Measurements from ENCODE around the gene TMEM126A.

TMEM126A gene

DNA sequence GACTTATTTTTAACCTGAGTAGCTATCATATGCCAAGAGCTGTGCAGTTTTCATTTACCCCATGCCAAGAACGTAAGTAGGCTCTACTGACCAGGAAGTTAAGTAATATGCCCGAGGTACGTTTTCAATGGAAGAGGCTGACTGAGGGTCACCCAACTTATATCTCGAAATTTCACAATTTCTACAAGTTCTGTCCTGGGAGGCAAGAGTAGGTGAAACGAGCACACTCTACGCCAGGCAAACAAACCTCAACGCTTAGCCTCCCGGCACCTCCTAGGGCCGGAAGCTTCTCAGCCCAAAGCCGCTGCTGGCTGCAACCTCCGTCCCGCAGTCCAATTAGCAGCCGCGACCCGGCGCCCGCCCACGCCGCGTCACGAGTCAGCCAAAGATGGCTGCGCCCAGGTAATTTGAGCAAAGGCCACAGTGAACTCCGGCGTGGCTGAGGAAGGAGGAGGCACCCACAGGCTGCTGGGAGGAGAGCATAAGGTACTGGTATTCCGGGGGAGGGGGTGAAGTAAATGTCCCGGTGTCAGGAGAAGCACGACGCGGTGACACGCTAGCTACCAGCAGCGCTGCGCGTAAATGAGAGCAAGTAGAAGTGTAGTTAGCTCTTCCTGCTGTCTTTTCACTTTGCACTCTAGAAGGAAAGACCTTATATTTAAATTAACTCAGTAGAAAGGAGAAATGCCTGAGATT, at the start of gene TMEM126A:
Gene TMEM126A (plus strand): TSS at position 364 of the 696 bp plus-strand sequence. CDS start 2,289 bp downstream, outside the sequence.
- H3K36me3 ChIP-seq (replicated peaks; ENCODE audit: insufficient read depth, low read length): no peaks in the 10 kb centered on the region
- no peaks in the 10 kb centered on the region for H3K9me3 ChIP-seq (replicated peaks; ENCODE audit: insufficient read depth, low read length)
- H3K4me1 ChIP-seq (ENCODE audit: low read length): peaks cover 10% of the 10 kb centered on the region
- H4K20me1 ChIP-seq (ENCODE audit: insufficient read depth, low read length): no peaks in the 10 kb centered on the region
- peak within 1 kb of the TSS; percentile 56 for H2AFZ ChIP-seq (ENCODE audit: low read length)
- H3F3A ChIP-seq (ENCODE audit: insufficient read depth, low read length): peaks cover 23% of the 10 kb centered on the region
- H3K79me2 ChIP-seq (ENCODE audit: low read length): peaks cover 42% of the 10 kb centered on the region
- no peak for TF ChIP-seq EZH2phosphoT487 (IDR thresholded peaks at IDR 0.05; ENCODE audit: low read length)
- TF ChIP-seq EZH2 (optimal IDR thresholded peaks at IDR 0.05; ENCODE audit: low read depth, low read length): no peak
- TF ChIP-seq CTCF (IDR thresholded peaks at IDR 0.05; ENCODE audit: low read length): no peak
- no peaks in the 10 kb centered on the region for H3K9me2 ChIP-seq (replicated peaks; ENCODE audit: insufficient read depth, low read length)
- H3K4me2 ChIP-seq (ENCODE audit: low read depth, low read length): peak within 1 kb of the TSS; percentile 62
- DNase-seq: peak; percentile 91
- H3K27ac ChIP-seq (ENCODE audit: low read length): peak within 1 kb of the TSS; percentile 73
- peak within 1 kb of the TSS; percentile 70 for H3K9ac ChIP-seq (ENCODE audit: low read length)
- no peaks in the 10 kb centered on the region for H3K27me3 ChIP-seq (replicated peaks; ENCODE audit: insufficient read depth, low read length)
- peak within 1 kb of the TSS; percentile 66 for H3K4me3 ChIP-seq (ENCODE audit: low read length)

DNA sequence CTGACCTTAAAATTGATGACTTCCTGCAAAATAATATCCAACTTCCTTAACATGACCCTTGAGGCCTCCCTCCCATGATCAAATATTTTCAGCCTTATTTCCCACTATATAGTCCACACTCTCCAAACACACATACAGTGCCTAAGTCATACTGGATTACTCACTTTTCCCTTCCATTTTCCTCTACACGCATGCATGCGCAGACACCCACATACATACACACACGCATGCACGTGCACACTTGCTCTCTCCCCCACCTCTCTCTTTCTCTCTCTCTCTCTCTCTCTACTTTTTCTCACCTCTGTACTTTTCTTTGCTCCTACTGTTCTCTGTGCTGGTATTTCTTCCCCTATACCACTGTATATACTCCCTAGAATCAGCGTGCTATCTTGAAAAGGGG, 48.7 kb upstream of the TMEM126A start:
- H3K9ac ChIP-seq (ENCODE audit: low read length): no peak overlapping the region
- no peak overlapping the region for H2AFZ ChIP-seq (ENCODE audit: low read length)
- no peaks in the 10 kb centered on the region for H3F3A ChIP-seq (ENCODE audit: insufficient read depth, low read length)
- H3K27ac ChIP-seq (ENCODE audit: low read length): no peak overlapping the region
- no peak for TF ChIP-seq CTCF (IDR thresholded peaks at IDR 0.05; ENCODE audit: low read length)
- no peak for TF ChIP-seq EZH2phosphoT487 (IDR thresholded peaks at IDR 0.05; ENCODE audit: low read length)
- no peak for TF ChIP-seq EZH2 (optimal IDR thresholded peaks at IDR 0.05; ENCODE audit: low read depth, low read length)
- no peak overlapping the region for H3K4me3 ChIP-seq (ENCODE audit: low read length)
- no peaks in the 10 kb centered on the region for H3K27me3 ChIP-seq (replicated peaks; ENCODE audit: insufficient read depth, low read length)
- no peaks in the 10 kb centered on the region for H3K9me3 ChIP-seq (replicated peaks; ENCODE audit: insufficient read depth, low read length)
- no peaks in the 10 kb centered on the region for H3K9me2 ChIP-seq (replicated peaks; ENCODE audit: insufficient read depth, low read length)
- H3K79me2 ChIP-seq (ENCODE audit: low read length): no peaks in the 10 kb centered on the region
- no peaks in the 10 kb centered on the region for H3K4me1 ChIP-seq (ENCODE audit: low read length)
- no peak overlapping the region for H3K4me2 ChIP-seq (ENCODE audit: low read depth, low read length)
- no peak for DNase-seq
- H4K20me1 ChIP-seq (ENCODE audit: insufficient read depth, low read length): no peaks in the 10 kb centered on the region
- no peaks in the 10 kb centered on the region for H3K36me3 ChIP-seq (replicated peaks; ENCODE audit: insufficient read depth, low read length)

GRCh38 chr11:85602526-85603213, 45.1 kb upstream of the TMEM126A start:
- Histone ChIP-seq H3F3A (ENCODE audit: insufficient read depth, low read length) (no peaks in the 10 kb centered on the region), H3K4me3 (ENCODE audit: low read length) (no peak overlapping the region), H4K20me1 (ENCODE audit: insufficient read depth, low read length) (no peaks in the 10 kb centered on the region), H3K9me2 (replicated peaks; ENCODE audit: insufficient read depth, low read length) (no peaks in the 10 kb centered on the region), H3K79me2 (ENCODE audit: low read length) (no peaks in the 10 kb centered on the region), H3K4me2 (ENCODE audit: low read depth, low read length) (no peak overlapping the region), H3K27ac (ENCODE audit: low read length) (no peak overlapping the region), H3K27me3 (replicated peaks; ENCODE audit: insufficient read depth, low read length) (no peaks in the 10 kb centered on the region), H2AFZ (ENCODE audit: low read length) (no peak overlapping the region), H3K4me1 (ENCODE audit: low read length) (peaks cover 7% of the 10 kb centered on the region; the same call in 1 of the 2 replicates), H3K36me3 (replicated peaks; ENCODE audit: insufficient read depth, low read length) (no peaks in the 10 kb centered on the region), H3K9ac (ENCODE audit: low read length) (no peak overlapping the region), H3K9me3 (replicated peaks; ENCODE audit: insufficient read depth, low read length) (no peaks in the 10 kb centered on the region)
- no peak for DNase-seq
- TF ChIP-seq EZH2 (optimal IDR thresholded peaks at IDR 0.05; ENCODE audit: low read depth, low read length) (no peak), CTCF (IDR thresholded peaks at IDR 0.05; ENCODE audit: low read length) (no peak), EZH2phosphoT487 (IDR thresholded peaks at IDR 0.05; ENCODE audit: low read length) (no peak)

Data from MM.1S (cell line).